ENCODE measurements around the gene ADAM22.
A peak's percentile ranks its signal among the peaks of the same experiment; 100 is the strongest.
"Not testable (repeated sequence)": the region's sequence is repeated elsewhere in the genome, so short reads cannot be mapped to it uniquely, and the experiment has no call there.

Gene ADAM22

DNA sequence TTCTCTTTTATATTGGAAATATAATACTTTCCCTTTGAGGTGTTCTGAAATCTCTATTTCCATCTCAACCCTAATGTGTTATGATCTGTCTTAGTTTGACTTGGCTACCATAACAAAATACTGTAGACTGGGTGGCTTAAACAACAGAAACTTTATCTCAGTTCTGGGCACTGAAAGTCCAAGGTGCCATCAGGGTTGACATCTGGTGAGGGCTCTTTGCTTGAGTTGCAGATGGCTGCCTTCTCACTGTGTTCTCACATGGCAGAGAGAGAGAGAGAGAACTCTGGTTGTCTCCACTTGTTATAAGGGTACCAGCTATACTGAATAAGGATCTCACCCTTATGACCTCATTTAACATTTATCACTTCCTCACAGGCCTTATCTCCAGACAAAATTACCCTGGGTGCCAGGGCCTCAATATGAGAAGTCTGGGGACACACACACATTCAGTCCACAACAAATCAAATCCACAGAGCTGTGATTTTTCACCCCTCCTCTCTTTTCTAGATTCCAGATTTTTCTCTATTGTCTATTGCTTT is 181.3 kb downstream of the ADAM22 start:
- DNase-seq, result no peak

DNA sequence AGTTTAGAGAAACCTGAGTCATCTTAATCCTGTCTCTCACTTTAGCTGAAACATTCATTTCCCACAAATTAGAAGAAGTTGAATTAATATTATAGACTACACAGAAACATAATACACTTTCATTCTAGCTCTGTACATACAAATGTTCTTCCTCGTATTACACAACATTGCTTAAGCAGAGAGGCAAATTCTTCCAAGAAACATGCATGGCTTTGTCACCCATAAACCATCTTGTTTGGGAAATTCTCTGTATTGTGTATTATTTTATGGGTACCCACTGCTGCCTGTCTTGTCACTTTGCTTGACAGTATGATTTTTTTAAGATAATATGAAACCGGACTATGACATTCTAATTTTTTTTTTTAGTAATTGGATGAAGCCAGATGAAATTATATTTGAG is 181.8 kb downstream of the ADAM22 start:
- no peak for DNase-seq

DNA sequence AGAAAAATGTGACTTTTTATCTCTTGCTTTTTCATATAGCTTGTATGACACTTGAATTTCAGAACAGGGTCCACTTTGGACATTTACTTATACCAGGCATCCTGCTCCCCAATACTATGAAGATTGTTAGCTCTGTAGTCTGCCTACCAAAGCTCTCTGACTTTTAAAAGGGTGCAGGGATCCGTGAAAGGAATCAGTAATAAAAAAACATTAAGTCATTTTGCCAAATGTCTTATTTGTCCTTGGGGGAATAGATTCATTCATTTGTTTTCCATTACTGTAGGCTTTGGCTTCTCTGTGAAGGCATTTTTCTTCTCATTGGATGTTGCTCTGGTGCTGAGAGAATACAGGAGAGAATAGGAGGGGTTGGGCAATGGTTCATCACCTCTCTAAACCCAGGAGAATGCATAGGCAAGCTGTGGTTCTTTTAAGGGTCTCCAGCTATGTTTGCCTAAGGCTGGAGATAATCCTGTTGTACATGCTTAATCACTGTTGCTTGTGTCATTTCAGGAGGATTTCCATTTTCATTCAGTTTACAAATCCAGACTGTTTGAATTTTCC is 182.3 kb downstream of the ADAM22 start:
- no peak for DNase-seq

DNA sequence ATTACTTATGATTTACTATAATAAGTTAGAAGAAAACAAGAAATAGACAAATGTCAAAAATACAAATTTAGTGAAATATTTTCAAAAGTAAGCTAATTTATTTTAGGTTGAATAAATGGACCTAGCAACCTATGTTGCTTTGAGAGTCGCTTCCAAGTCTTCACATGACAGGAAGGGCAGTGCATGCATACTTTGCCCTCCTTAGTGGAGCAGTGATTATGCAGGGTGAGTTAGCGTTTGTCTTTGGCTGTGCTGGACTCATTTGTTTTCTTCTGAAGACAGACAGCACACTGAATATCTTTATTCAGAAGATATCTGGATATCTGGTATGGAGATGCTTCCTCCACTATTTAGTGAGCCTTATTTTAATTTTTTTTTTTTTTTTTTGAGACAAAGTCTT is 183.3 kb downstream of the ADAM22 start:
- DNase-seq, result no peak

DNA sequence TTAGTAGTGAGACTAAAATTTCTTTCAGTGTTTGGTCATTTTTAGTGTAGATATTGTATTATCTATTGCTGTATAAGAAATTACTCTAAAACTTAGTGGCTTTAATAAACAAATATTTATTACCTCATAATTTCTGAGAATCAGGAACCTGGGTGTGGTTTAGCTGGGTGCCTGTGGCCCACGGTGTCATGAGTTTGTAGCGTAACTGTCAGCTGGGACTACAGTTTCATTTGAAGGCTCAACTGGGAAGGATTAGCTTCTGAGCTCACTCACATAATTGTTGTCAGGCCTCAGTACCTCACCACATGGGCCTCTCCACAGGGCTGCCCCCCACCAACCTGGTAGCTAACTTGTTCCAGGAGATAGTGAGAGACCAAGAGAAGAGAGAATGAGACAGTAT is 187.3 kb downstream of the ADAM22 start:
- no peak for DNase-seq

DNA sequence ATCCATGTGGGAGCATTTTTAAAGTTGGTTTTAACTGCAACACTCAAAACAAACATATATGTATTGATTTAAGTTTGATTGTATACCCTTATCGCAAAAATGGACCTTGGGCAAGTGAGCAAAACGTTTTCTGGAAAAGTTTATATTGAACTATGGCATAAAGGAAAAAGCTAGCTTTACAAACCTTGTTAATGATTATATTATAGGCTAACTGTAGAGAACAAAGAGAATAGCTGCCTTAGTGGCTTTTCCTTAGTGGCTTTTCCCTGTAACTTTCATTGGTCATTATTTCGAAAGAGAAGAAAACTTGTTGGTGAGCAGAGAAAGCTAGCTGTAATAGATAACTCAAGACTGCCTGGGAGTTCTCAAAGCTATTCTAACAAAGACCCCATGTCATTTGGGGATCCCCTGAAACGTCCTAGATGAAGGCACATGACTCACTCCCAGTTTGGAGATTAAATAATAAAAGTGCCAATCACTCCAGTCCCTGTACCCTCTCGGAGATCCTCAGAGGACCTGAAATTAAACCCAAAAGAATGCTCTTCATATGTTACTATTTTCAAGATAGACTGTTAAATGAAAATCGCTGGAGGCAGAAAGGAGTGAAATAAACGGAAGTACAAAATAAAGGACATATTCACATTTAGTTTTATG is 193.7 kb downstream of the ADAM22 start:
- no peak for DNase-seq

DNA sequence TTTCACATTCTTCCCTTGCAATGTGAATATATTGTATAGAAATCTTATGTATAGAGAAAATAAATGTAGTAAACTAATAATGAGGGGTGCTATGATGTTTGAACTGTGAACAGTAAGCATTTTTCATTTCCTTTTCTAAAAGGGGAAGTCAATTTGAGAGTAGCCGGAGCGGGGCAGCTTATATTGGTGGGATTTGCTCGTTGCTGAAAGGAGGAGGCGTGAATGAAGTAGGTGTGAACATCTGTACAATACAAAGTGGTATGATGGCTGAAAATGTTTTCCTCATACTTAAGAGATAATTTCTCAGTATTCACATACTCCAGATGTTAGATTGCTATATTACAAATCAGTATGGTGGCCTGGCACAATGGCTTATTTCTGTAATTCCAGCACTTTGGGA is 198.7 kb downstream of the ADAM22 start:
- no peak for DNase-seq

DNA sequence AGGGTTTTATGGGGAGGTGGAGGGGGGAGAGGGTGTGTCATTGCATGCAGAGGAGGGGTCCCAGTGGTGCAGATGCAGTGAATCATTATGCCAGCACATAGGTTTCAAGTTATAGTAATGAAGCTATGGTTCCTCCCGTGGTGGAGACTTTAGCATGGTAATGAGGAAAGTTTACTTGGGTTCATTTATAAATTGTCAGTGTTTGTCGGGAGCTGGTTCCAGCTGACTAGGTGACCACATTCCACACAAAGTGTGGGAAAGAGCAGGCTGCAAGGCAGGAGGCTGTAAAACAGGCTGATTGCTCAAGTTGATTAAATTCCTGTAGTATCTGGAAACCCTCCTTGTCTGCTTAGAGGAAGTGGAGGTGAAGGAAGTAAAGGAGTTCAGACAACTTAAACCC is 206.9 kb downstream of the ADAM22 start:
- no peak for DNase-seq

DNA sequence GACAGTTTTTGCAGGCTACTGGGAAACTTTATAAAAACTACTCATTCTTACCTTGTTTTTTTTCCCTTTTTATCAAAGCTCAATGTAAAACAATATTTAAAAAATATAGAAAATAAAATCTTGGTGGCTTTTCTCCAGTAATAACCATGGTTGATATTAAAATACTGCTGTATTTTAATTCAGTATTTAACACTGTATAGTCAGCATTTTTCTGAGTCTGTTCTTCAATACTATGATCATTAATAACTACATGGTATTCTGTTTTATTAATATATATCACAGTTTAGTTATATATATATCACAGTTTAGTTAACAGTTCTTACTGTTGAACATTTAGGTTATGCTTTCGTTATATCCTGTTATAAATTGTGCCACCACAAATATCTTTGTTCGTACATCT is 207.4 kb downstream of the ADAM22 start:
- DNase-seq, result no peak

DNA sequence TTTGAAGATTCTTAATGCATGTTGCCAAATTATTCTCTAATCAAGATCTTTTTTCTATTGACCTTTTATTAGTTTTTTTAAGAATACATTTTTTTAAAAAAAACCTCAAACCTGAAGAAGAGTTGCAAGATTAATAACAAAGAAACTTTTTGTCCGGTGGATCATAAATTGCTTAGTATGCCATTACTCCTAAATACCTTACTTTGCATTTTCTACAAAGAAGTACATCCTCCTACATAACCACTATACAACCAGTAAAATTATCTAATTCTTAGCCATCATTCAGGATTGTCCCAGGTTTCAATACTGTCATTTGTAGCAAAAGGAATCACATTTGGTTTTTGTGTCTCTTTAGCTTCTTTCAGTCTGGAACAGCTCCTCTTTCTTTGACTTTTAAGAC is 207.9 kb downstream of the ADAM22 start:
- DNase-seq, result no peak

DNA sequence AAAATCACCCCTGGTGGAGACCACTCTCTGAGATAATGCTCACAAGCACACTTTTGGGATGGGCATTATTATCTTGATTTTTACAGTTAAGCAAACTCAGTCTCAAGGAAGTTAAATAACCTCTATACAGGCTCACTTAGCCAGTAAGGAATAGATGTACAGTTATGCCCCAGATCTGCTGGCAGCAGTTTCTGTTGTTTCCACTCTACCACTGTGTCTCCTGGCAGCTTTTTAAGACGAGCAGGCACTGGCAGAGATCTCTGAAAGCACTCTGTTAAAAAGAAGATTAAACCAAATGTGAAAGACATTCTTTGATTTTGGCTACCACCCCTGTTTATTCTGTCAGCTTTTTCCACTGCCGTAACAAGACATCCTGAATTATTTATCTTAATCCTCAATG is 212.6 kb downstream of the ADAM22 start:
- no peak for DNase-seq

DNA sequence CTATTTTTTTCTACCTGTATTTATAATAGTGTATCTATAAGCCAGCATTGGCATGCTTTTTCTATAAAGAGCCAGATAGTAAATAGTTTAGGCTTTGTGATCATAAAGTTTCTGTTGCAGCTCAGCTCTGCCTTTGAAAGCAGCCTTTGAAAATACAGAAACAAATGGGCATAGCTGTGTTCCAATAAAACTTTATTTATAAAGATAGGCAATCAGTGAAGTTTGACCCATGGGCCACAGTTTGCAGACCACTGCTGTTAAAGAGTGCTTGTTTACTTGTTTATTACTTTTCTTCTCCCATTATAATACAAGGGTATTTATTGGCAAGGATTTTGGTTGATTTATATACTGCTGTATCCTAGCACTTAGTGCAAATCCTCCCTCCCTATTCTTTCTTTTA is 213.3 kb downstream of the ADAM22 start:
- DNase-seq, result no peak

DNA sequence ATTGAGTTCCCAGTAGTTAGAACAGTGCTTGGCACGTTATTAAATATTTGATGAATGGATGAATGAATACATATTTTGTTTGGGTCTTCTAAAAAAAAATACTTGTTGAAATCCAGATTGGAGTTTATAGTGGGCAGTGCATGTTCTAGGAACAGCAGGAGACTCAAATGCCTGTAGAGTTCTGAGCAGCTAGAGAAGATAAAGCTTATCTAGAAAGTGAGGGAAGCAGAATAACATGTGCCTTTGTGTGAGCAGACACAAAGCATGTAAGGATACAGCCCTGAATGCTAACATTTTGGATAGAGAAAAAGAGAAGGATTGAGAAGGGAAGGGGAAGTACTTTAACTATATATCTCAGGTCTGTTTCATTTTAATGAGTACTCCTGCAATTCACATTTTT is 213.9 kb downstream of the ADAM22 start:
- DNase-seq, result no peak

DNA sequence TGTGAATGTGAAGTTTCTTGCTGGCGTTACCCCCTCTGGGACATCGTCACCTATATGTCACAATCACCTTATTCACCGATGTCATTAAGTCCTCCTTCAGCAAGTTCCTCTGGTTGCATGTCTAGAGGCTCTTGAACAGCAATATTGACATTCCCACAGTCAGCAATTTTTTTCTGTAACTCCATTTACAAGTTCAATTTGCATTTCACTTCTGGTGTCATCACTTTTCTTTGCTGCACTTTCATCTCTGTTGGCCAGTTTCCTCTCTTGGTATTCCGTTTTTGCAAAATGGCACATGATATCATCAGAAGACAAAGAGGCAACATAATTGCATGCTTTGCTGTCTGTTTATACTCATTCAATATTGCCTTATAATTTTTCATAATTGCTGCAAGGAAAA is 216.0 kb downstream of the ADAM22 start:
- no peak for DNase-seq

DNA sequence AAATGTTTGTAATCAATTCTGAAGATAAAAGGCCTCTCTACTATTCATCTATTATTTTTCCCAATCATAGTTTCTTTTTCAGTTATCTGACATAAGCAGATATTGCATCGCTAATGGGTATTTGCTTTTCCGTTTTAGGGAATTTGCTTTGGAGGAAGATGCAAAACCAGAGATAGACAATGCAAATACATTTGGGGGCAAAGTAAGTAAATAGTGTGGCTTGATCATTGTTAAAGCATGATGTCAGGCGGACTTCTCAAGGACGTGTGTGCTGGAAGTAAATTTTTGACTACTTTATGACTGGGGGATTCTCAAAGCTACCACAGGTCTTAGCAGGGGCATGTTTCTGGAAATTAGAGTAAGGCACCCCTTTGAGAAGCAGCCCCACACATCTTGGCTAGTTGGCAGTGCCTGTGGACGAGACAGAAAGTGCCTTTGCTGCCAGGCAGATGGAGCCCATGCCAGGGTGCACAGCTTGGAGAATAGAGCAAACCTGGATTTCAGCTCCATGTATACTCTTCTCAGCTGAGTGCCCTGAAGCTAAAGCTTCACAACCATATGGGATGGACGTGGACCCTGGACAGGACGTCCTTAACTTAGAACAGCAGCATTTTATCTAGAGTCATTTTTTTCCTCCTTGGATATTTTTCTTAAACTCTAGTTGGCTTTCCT is 217.2 kb downstream of the ADAM22 start:
- no peak for DNase-seq

DNA sequence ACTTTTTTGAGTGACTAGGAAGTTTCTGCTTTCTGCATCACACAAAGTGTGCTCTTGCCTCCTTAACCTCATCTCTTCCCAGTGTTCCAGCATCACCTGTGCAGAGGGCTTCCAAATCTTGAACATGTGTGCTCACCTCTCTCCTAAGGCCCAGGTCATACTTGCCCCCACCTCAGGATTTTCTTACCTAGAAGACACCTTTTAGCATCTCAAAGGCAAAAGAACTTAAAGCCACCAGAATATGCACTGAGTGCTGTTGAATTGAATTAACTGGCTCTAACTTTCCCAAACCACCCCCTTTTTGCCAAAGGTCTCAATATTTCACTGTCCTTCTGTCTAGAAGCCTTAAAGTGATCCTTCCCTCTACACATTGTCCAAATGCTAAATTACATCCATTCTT is 219.3 kb downstream of the ADAM22 start:
- no peak for DNase-seq

DNA sequence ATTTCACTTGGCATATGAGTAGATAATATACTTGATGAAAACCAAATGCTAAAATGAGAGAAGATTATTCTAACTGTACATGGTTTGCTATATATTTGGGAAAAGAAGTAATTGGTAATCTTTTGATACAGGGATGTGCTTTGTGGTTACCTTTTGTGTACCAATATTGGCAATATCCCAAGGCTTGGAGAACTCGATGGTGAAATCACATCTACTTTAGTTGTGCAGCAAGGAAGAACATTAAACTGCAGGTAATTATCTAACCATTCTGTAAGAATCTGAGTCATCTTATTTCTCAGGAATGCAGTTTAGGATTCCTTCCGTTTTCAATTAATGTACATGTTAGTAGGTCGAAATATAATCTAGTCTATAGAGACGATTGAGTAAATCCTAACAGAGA is 221.7 kb downstream of the ADAM22 start:
- no peak for DNase-seq

DNA sequence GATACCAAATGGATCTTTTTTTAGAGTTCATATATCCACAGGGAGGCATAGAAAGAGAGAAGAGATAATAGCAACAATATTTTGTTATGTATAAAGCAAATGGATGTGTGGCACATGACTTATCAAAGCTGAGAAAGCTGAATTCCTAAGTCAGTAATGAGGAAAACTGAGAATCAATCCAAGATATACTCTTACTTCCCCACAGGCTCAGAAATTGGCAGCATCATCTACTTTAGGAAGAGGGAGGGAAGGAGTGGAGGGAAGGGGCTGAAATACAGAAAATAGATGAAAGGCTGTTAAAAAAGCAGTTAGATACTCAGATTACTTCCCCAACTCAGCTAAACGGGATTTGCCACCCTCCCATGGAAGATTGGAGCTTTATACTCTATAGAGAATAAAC is 222.3 kb downstream of the ADAM22 start:
- no peak for DNase-seq

DNA sequence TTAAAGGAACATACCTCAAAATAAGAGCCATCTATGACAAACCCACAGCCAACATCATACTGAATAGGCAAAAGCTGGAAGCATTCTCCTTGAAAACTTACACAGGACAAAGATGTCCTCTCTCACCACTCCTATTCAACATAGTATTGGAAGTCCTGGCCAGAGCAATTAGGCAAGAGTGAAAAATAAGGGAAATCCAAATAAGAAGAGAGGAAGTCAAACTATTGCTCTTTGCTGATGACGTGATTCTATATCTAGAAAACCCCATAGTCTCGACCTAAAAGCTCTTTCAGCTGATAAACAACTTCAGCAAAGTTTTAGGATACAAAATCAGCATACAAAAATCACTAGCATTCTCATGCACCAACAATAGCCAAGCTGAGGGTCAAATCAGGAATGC is 225.7 kb downstream of the ADAM22 start:
- DNase-seq, result not testable (repeated sequence)

DNA sequence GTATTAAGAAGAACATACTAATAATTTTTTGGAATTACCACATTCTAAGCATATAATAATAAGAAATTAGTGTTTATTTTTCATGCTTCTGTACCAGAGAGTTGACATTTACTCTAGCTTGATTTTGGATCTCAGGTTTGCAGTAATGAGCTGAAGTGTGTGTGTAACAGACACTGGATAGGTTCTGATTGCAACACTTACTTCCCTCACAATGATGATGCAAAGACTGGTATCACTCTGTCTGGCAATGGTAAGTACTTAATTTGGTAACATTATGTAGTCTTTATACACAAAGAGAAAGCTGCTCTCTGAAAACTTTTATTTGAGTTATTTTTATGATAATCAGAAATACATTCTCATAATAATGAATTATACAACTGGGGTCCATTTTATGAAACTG is 231.6 kb downstream of the ADAM22 start:
- no peak for DNase-seq

DNA sequence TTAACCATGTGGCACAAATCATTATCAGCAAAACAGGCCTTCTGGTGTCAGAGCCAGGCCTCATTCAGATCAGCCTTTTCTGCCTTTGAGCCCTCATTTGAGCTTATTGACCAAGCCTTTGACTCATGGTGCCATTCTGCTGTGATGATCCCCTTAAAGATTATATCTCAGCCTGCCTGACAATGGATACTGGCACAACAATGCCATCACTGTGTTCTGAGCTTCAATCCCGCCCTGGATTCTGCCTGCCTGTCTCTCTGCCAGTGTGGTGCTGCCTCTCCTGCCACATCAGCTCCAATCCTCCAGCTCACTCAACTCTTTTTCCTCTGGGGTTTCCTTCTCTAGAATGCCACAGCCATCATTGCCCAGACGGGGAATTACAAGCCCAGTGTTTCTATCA is 233.2 kb downstream of the ADAM22 start:
- DNase-seq, result no peak

DNA sequence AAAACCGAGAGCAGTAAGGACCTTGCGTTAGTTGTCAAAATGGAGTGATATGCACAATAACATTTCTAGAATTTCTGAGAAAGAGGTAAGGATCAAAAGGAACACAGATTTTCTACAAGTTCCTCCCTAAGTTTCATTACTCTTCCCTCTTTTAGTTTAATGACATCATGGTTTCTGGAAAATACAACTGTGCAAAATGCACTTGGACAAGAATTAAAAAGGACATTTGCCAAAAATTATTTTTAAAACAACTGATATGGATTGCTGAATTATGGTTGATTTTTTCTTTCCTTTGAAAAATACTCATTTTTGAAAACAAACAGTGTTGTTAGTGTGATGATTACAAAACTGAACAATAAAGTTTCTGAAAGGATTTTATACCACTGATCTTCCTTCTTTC is 233.7 kb downstream of the ADAM22 start:
- no peak for DNase-seq

DNA sequence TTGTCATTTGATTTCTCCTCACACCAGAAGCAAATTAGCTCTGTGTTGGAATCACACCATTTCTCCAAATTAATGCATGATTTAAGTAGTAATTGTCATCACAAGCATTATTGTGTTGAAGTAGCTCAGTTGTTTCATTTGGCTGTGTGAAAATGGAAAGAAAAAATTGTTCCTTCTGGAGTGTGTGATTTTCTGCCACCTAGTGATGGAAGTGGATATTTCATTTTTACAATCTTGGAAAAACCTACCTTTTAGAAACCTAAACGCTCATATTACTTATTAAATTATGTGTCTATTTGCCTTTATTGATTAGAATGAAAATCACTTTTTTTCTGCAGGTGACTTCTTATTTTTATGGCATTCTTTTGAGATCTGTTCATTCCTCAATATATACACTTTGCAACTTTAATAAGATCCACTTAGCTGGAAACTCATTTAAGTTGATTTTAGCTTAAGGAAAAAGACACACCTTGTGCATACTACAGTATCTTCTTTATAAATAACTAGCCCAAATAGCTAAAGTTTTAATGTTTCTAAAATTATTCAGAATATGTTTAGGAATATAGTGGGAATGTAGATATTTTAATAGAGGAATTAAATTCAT is 235.8 kb downstream of the ADAM22 start:
- DNase-seq, result peak; percentile 10

DNA sequence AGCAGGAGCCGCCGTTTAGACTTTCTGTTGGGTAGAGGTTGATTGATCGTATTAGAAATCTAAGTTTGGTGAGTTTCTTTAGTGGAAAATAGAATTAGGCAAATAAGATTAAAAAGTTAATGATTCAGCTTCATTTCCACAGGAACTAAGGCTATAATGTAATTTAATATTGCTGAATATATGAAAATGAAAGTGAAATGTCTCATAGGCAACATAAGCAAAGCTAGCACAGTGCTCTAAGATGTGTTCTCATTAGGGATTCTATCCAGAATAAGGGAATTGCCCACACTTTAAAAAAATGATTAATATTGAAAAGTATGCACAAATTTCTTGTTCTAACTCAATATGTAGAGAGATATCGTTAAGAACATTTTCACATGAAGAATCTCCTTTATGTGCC is 238.8 kb downstream of the ADAM22 start:
- DNase-seq, result no peak

Data from fibroblast of skin of right biceps (primary cell).